Neural progenitor cell (in vitro differentiated cells): ENCODE measurements around the gene MPRIP.

Experiments
- CTCF ChIP-seq: fragments of 200-600 bp; sonication (generic); IDR thresholded peaks from 2 replicates; pipeline ENCODE4 v1.5.1; 2017; ENCODE audit warnings: antibody characterized with exemption, mild to moderate bottlenecking
- EZH2 ChIP-seq: fragments of 200-600 bp; sonication (generic); IDR thresholded peaks from 2 replicates; pipeline ENCODE4 v1.6.1; 2017; ENCODE audit warnings: antibody characterized with exemption, mild to moderate bottlenecking, moderate library complexity

GRCh38 chr17:17239832-17240231, 197.6 kb downstream of the MPRIP start:
- TF ChIP-seq CTCF = no peak
- no peak for TF ChIP-seq EZH2
